Measurements from ENCODE around the gene RAB3C. TPM values are rescaled to one million over a fixed set of nuclear protein-coding genes. Genes with fewer than 3 reads are reported as not detected.
A peak's percentile ranks its signal among the peaks of the same experiment; 100 is the strongest.
"Not testable (repeated sequence)": the region's sequence is repeated elsewhere in the genome, so short reads cannot be mapped to it uniquely, and the experiment has no call there.

Gene RAB3C
- polyA plus RNA-seq, 4 donors = 0.22 to 6.5 (median 2.9) TPM

DNA sequence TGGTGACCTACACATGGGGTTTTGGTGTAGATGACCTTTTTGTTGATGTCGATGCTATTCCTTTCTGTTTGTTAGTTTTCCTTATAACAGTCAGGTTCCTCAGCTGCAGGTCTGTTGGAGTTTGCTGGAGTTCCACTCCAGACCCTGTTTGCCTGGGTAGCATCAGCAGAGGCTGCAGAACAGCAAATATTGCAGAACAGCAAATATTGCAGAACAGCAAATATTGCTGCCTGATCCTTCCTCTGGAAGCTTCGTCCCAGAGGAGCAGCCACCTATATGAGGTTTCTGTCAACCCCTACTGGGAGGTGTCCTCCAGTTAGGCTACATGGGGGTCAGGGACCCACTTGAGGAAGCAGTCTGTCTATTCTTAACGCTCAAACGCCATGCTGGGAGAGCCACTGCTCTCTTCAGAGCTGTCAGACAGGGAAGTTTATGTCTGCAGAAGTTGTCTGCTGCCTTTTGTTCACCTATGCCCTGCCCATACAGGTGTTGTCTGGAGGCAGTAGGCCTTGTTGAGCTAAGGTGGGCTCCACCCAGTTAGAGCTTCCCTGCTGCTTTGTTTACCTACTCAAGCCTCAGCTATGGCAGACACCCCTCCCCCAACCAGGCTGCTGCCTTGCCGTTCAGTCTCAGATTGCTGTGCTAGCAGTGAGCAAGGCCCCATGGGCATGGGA is 116.3 kb downstream of the RAB3C start:
- not testable (repeated sequence) for H3K27ac ChIP-seq (ENCODE audit: low read depth in 1 of 3, low read length in 2 of 3); H3K9me3 ChIP-seq (ENCODE audit: control insufficient read depth in 2 of 2, insufficient read depth in 1 of 2, low read depth in 1 of 2, low read length in 1 of 2); H3K36me3 ChIP-seq (ENCODE audit: control insufficient read depth in 3 of 3, insufficient read depth in 2 of 3, low read depth in 1 of 3, low read length in 3 of 3); H3K27me3 ChIP-seq (ENCODE audit: control insufficient read depth in 3 of 3, insufficient read depth in 3 of 3, low read length in 3 of 3); H3K4me1 ChIP-seq (ENCODE audit: control insufficient read depth in 3 of 3, insufficient read depth in 2 of 3, low read depth in 1 of 3, low read length in 2 of 3); FAIRE-seq; H3K4me3 ChIP-seq (ENCODE audit: low read depth in 1 of 3, low read length in 3 of 3)
- DNase-seq = peak in 1 of 2 donors; percentile 8
- WGBS, 3 donors = 68 to 81% (median 78%) methylated on average over 5 of the region's 5 CpGs

DNA sequence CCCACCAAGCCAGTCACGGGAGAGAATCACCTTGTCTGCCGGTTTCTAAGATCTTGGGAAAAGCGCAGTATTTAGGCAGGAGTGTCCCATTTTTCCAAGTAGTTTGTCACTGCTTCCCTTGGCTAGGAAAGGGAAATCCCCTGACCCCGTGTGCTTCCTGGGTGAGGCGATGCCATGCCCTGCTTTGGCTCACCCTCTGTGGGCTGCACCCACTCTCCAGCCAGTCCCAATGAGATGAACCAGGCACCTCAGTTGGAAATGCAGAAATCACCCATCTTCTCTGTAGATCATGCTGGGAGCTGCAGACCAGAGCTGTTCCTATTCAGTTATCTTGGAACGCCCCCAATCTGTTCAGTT is 116.9 kb downstream of the RAB3C start:
- FAIRE-seq = no peak
- Histone ChIP-seq H3K9me3 (ENCODE audit: control insufficient read depth in 2 of 2, insufficient read depth in 1 of 2, low read depth in 1 of 2, low read length in 1 of 2) (peaks cover 0 to 4% of the 10 kb centered on the region in 2 donors), H3K4me1 (ENCODE audit: control insufficient read depth in 3 of 3, insufficient read depth in 2 of 3, low read depth in 1 of 3, low read length in 2 of 3) (no peaks in the 10 kb centered on the region), H3K4me3 (ENCODE audit: low read depth in 1 of 3, low read length in 3 of 3) (no peak overlapping the region), H3K36me3 (ENCODE audit: control insufficient read depth in 3 of 3, insufficient read depth in 2 of 3, low read depth in 1 of 3, low read length in 3 of 3) (no peaks in the 10 kb centered on the region), H3K27me3 (ENCODE audit: control insufficient read depth in 3 of 3, insufficient read depth in 3 of 3, low read length in 3 of 3) (no peaks in the 10 kb centered on the region), H3K27ac (ENCODE audit: low read depth in 1 of 3, low read length in 2 of 3) (no peak overlapping the region)
- WGBS, 3 donors = 72 to 78% (median 77%) methylated on average over 6 of the region's 6 CpGs
- no peak for DNase-seq

DNA sequence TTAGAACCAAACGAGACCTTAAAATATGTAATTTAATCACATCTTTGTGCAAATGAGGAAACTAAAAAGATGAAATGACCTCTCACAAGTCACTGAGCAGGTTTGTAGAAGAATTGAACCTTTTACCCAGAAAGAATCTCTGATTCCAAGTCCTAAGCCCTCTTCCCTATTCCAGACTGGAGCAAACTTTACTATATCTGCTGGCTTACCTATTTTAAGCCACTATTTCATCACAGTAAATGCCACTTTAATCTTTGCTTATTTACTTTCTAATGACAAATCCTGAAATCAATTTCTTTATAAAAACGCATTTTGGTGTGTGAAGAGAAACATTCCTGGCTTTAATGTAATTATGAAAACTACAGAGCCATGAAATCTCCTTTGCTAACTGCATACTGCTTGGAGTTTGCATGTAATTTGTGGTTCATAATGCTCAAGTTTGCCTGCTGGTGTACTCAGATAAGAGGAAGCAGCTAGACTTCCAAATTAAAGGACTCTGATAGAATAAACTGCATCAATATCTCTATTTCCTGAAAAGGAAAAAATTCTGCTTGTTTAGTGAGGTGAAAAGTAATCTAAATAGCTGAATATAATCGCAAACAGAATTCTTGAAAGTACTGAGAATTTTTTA is 121.2 kb downstream of the RAB3C start:
- Histone ChIP-seq H3K36me3 (ENCODE audit: control insufficient read depth in 3 of 3, insufficient read depth in 2 of 3, low read depth in 1 of 3, low read length in 3 of 3) (no peaks in the 10 kb centered on the region), H3K4me3 (ENCODE audit: low read depth in 1 of 3, low read length in 3 of 3) (no peak overlapping the region), H3K27me3 (ENCODE audit: control insufficient read depth in 3 of 3, insufficient read depth in 3 of 3, low read length in 3 of 3) (no peaks in the 10 kb centered on the region), H3K27ac (ENCODE audit: low read depth in 1 of 3, low read length in 2 of 3) (no peak overlapping the region), H3K4me1 (ENCODE audit: control insufficient read depth in 3 of 3, insufficient read depth in 2 of 3, low read depth in 1 of 3, low read length in 2 of 3) (no peaks in the 10 kb centered on the region), H3K9me3 (ENCODE audit: control insufficient read depth in 2 of 2, insufficient read depth in 1 of 2, low read depth in 1 of 2, low read length in 1 of 2) (peaks cover 0 to 4% of the 10 kb centered on the region in 2 donors)
- WGBS, 3 donors = 57 to 67% (median 62%) methylated on average over 3 of the region's 3 CpGs
- DNase-seq = no peak
- no peak for FAIRE-seq

DNA sequence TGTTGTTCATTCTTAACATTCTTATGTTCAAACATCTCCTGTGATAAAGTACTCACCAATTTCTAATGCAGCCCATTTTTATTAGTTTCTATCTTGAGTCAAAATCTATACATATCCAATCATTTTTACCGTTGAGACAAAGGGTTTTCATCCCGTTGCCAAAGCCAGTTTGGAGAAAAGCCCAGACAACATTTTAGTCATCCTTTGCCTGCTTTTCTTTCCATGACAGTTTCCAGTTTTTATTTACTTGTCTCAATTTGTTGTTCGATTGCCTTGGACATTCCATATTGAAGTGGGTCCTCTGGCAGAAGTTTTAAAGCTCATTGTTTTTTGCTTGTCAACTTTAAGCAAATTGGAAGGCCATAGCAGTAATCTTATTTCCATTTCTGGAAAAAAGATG is 123.9 kb downstream of the RAB3C start:
- H3K27ac ChIP-seq (ENCODE audit: low read depth in 1 of 3, low read length in 2 of 3) = no peak overlapping the region
- no peak for FAIRE-seq
- H3K4me1 ChIP-seq (ENCODE audit: control insufficient read depth in 3 of 3, insufficient read depth in 2 of 3, low read depth in 1 of 3, low read length in 2 of 3) = no peaks in the 10 kb centered on the region
- no peaks in the 10 kb centered on the region for H3K9me3 ChIP-seq (ENCODE audit: control insufficient read depth in 2 of 2, insufficient read depth in 1 of 2, low read depth in 1 of 2, low read length in 1 of 2)
- DNase-seq = no peak
- 66 to 78% (median 67%) methylated on average over 3 of the region's 3 CpGs for WGBS, 3 donors
- H3K27me3 ChIP-seq (ENCODE audit: control insufficient read depth in 3 of 3, insufficient read depth in 3 of 3, low read length in 3 of 3) = no peaks in the 10 kb centered on the region
- H3K4me3 ChIP-seq (ENCODE audit: low read depth in 1 of 3, low read length in 3 of 3) = no peak overlapping the region
- no peaks in the 10 kb centered on the region for H3K36me3 ChIP-seq (ENCODE audit: control insufficient read depth in 3 of 3, insufficient read depth in 2 of 3, low read depth in 1 of 3, low read length in 3 of 3)

DNA sequence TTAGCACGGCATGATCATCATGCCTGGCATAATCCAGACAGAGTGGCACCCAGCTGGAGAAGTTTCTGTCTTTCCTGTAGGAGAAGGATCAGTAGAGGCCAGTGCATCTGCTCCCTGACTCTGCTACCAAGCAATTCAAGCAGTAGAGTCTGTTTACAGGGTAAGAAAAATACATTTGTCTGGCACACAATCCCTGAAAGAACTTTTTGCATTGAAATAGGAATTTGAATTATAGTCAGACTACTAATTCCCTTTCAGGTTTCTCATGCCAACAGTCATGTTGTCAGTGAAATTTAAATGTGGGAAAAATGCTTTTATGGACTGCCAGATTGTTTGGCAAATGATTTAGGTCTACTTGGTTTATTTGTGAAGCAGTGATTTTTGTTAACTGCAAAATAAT is 125.6 kb downstream of the RAB3C start:
- no peak for FAIRE-seq
- no peaks in the 10 kb centered on the region for H3K4me1 ChIP-seq (ENCODE audit: control insufficient read depth in 3 of 3, insufficient read depth in 2 of 3, low read depth in 1 of 3, low read length in 2 of 3)
- H3K4me3 ChIP-seq (ENCODE audit: low read depth in 1 of 3, low read length in 3 of 3) = no peak overlapping the region
- no peaks in the 10 kb centered on the region for H3K27me3 ChIP-seq (ENCODE audit: control insufficient read depth in 3 of 3, insufficient read depth in 3 of 3, low read length in 3 of 3)
- WGBS, 3 donors = 50 to 78% (median 55%) methylated on average over 1 of the region's 1 CpG
- H3K36me3 ChIP-seq (ENCODE audit: control insufficient read depth in 3 of 3, insufficient read depth in 2 of 3, low read depth in 1 of 3, low read length in 3 of 3) = no peaks in the 10 kb centered on the region
- no peak for DNase-seq
- H3K9me3 ChIP-seq (ENCODE audit: control insufficient read depth in 2 of 2, insufficient read depth in 1 of 2, low read depth in 1 of 2, low read length in 1 of 2) = no peaks in the 10 kb centered on the region
- H3K27ac ChIP-seq (ENCODE audit: low read depth in 1 of 3, low read length in 2 of 3) = no peak overlapping the region

DNA sequence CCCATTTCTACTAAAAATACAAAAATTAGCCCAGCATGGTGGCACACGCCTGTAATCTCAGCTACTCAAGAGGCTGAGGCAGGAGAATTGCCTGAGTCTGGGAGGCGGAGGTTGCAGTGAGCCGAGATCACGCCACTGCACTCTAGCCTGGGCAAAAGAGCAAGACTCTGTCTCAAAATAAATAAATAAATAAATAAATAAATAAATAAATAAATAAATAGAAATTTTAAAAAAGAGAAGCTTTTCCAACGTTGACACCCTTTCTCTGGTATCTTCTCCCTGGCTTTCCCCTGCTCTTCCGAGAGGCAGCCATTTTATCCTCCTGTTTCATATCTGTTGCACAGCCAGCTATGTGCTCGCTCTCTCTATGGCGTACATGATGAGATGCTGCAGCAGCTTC is 127.5 kb downstream of the RAB3C start:
- H3K27me3 ChIP-seq (ENCODE audit: control insufficient read depth in 3 of 3, insufficient read depth in 3 of 3, low read length in 3 of 3); H3K36me3 ChIP-seq (ENCODE audit: control insufficient read depth in 3 of 3, insufficient read depth in 2 of 3, low read depth in 1 of 3, low read length in 3 of 3); H3K4me3 ChIP-seq (ENCODE audit: low read depth in 1 of 3, low read length in 3 of 3); H3K9me3 ChIP-seq (ENCODE audit: control insufficient read depth in 2 of 2, insufficient read depth in 1 of 2, low read depth in 1 of 2, low read length in 1 of 2); H3K4me1 ChIP-seq (ENCODE audit: control insufficient read depth in 3 of 3, insufficient read depth in 2 of 3, low read depth in 1 of 3, low read length in 2 of 3); DNase-seq; FAIRE-seq; H3K27ac ChIP-seq (ENCODE audit: low read depth in 1 of 3, low read length in 2 of 3): not testable (repeated sequence)
- WGBS, 3 donors = 91 to 94% (median 92%) methylated on average over 8 of the region's 8 CpGs

DNA sequence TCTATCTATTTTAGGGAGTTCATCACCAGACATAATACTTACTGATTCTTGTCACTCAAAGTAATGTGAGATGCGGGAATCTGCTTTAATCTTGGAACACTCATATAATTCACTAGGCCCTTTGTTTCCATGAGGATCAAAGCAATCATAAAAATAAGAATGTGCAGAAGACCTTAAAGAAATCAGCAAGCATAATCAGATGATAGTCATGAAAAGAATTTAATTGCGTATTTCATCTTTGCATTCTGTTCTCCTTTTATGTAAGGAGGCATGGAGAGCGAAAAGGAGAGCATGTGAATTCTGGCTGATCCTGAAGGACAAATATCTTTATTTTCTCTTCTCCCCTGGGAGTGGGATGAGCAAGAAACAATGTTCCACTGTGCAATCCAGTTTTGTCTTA is 128.0 kb downstream of the RAB3C start:
- H3K4me1 ChIP-seq (ENCODE audit: control insufficient read depth in 3 of 3, insufficient read depth in 2 of 3, low read depth in 1 of 3, low read length in 2 of 3) = no peaks in the 10 kb centered on the region
- H3K9me3 ChIP-seq (ENCODE audit: control insufficient read depth in 2 of 2, insufficient read depth in 1 of 2, low read depth in 1 of 2, low read length in 1 of 2) = no peaks in the 10 kb centered on the region
- DNase-seq = no peak
- H3K36me3 ChIP-seq (ENCODE audit: control insufficient read depth in 3 of 3, insufficient read depth in 2 of 3, low read depth in 1 of 3, low read length in 3 of 3) = no peaks in the 10 kb centered on the region
- no peaks in the 10 kb centered on the region for H3K27me3 ChIP-seq (ENCODE audit: control insufficient read depth in 3 of 3, insufficient read depth in 3 of 3, low read length in 3 of 3)
- WGBS, 3 donors = 92 to 95% (median 94%) methylated on average over 3 of the region's 3 CpGs
- no peak for FAIRE-seq
- H3K27ac ChIP-seq (ENCODE audit: low read depth in 1 of 3, low read length in 2 of 3) = no peak overlapping the region
- no peak overlapping the region for H3K4me3 ChIP-seq (ENCODE audit: low read depth in 1 of 3, low read length in 3 of 3)

DNA sequence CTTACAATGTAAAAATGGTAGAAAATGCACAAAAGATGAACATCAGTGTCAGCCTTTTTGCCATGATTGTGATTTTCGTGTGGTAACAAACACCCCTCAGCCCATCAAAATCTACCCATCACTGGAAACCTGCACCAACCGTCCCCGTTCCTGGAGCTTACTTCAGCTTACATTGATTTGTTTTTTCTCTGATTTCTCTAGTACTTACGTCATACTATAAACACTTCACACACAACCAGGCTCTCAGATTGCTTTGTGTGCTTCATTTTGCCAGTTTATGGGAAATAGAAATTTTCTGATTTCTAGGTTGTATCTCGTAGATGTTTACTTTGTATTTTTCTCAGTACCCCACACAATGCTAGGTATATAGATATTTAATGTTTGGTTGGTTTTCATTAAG is 129.1 kb downstream of the RAB3C start:
- Histone ChIP-seq H3K4me3 (ENCODE audit: low read depth in 1 of 3, low read length in 3 of 3) (no peak overlapping the region), H3K27ac (ENCODE audit: low read depth in 1 of 3, low read length in 2 of 3) (no peak overlapping the region), H3K27me3 (ENCODE audit: control insufficient read depth in 3 of 3, insufficient read depth in 3 of 3, low read length in 3 of 3) (no peaks in the 10 kb centered on the region), H3K9me3 (ENCODE audit: control insufficient read depth in 2 of 2, insufficient read depth in 1 of 2, low read depth in 1 of 2, low read length in 1 of 2) (no peaks in the 10 kb centered on the region), H3K36me3 (ENCODE audit: control insufficient read depth in 3 of 3, insufficient read depth in 2 of 3, low read depth in 1 of 3, low read length in 3 of 3) (no peaks in the 10 kb centered on the region), H3K4me1 (ENCODE audit: control insufficient read depth in 3 of 3, insufficient read depth in 2 of 3, low read depth in 1 of 3, low read length in 2 of 3) (no peaks in the 10 kb centered on the region)
- FAIRE-seq (no peak), DNase-seq (no peak)
- 85 to 91% (median 85%) methylated on average over 5 of the region's 5 CpGs for WGBS, 3 donors

DNA sequence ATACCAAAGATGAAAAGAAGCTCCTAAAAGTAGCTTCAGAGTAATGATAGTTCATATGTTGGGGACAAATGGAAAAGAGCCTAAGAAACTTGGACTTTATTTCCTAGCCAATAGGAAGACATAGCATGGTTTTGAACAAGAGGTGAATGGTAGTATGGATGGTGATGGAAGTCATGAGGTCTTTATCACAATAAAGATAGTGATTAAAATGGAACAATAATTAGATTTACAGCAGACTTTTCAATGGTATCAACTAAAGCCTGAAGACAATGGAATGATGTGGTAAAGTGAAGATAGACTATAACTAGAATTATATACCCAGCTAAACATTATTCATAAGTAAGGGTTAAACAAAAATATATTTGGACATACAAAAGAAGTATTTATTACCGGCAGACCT is 131.2 kb downstream of the RAB3C start:
- WGBS, 3 donors = 90 to 97% (median 91%) methylated on average over 1 of the region's 1 CpG
- no peaks in the 10 kb centered on the region for H3K36me3 ChIP-seq (ENCODE audit: control insufficient read depth in 3 of 3, insufficient read depth in 2 of 3, low read depth in 1 of 3, low read length in 3 of 3)
- no peak for DNase-seq
- H3K4me1 ChIP-seq (ENCODE audit: control insufficient read depth in 3 of 3, insufficient read depth in 2 of 3, low read depth in 1 of 3, low read length in 2 of 3) = no peaks in the 10 kb centered on the region
- no peak overlapping the region for H3K27ac ChIP-seq (ENCODE audit: low read depth in 1 of 3, low read length in 2 of 3)
- no peak for FAIRE-seq
- no peak overlapping the region for H3K4me3 ChIP-seq (ENCODE audit: low read depth in 1 of 3, low read length in 3 of 3)
- no peaks in the 10 kb centered on the region for H3K9me3 ChIP-seq (ENCODE audit: control insufficient read depth in 2 of 2, insufficient read depth in 1 of 2, low read depth in 1 of 2, low read length in 1 of 2)
- no peaks in the 10 kb centered on the region for H3K27me3 ChIP-seq (ENCODE audit: control insufficient read depth in 3 of 3, insufficient read depth in 3 of 3, low read length in 3 of 3)

Measured in small intestine (tissue), 7 donors.